GM10248 (cell line): ENCODE measurements around the gene ATP5MC2.

ENCODE experiments used
- CTCF ChIA-PET: fragments of 300-600 bp; sonication (Branson Sonifier 250); formaldehyde crosslinking; extraction: SDS; loops from one replicate; lab custom pipeline; 2021; ENCODE audit warnings: antibody characterized with exemption; lab: Yijun Ruan, JAX
- POLR2A ChIA-PET: fragments of 350-650 bp; sonication (Branson Sonifier 250); formaldehyde crosslinking; extraction: SDS; loops from one replicate; lab custom pipeline; 2020; ENCODE audit warnings: antibody characterized with exemption; lab: Yijun Ruan, JAX
- DNase-seq: peaks from one replicate; pipeline ENCODE4 v3.0.0; 2012; ENCODE audit errors: extremely low spot score
- CTCF ChIP-seq: IDR thresholded peaks from 2 replicates; pipeline ENCODE4 v1.5.1; 2012; ENCODE audit warnings: mild to moderate bottlenecking, low read depth; ENCODE audit errors: extremely low read depth, missing control alignments, control extremely low read depth

ATP5MC2 gene

GRCh38 chr12:53660041-53660440, 15.8 kb downstream of the ATP5MC2 start:
- TF ChIP-seq CTCF = no peak
- POLR2A ChIA-PET = no interaction called here
- DNase-seq = no peak
- CTCF ChIA-PET = interaction anchor here (1.3 to 1.7 kb wide), 4 partner anchors 9 to 339 kb away, joined by 3 to 10 read pairs (median 4); partner anchors contain the start of genes AAAS and ATP5MC2

- ChIA-PET POLR2A (interaction anchor here (0.6 kb wide), 1 partner anchor 20 kb away, joined by 3 read pairs; no protein-coding TSS in a partner anchor), CTCF (interaction anchor here (0.9 to 1.7 kb wide), 5 partner anchors 10 to 116 kb away, joined by 3 to 10 read pairs (median 4); partner anchors contain the start of gene ATP5MC2)
- no peak for TF ChIP-seq CTCF
- DNase-seq = no peak
Measured at GRCh38 chr12:53659571-53659981, 16.3 kb downstream of the ATP5MC2 start.

- POLR2A ChIA-PET = interaction anchor here (0.6 kb wide), 3 partner anchors 20 to 223 kb away, joined by 3 to 6 read pairs (median 3); no protein-coding TSS in a partner anchor
- TF ChIP-seq CTCF = no peak
- no peak for DNase-seq
- CTCF ChIA-PET = interaction anchor here (0.9 to 1.7 kb wide), 4 partner anchors 10 to 116 kb away, joined by 3 to 5 read pairs (median 4); no protein-coding TSS in a partner anchor
Measured at GRCh38 chr12:53659011-53659551, 16.8 kb downstream of the ATP5MC2 start.

- ChIA-PET POLR2A (interaction anchor here (0.6 to 0.7 kb wide), 2 partner anchors 193 to 336 kb away, joined by 3 to 5 read pairs; no protein-coding TSS in a partner anchor), CTCF (interaction anchor here (1.2 to 2.1 kb wide), 4 partner anchors 19 to 113 kb away, joined by 3 to 7 read pairs (median 5); partner anchors contain the start of gene ATP5MC2)
- TF ChIP-seq CTCF = no peak
- no peak for DNase-seq
Measured at GRCh38 chr12:53657041-53657440, 18.8 kb downstream of the ATP5MC2 start.

- CTCF ChIA-PET = no interaction called here
- no peak for DNase-seq
- TF ChIP-seq CTCF = no peak
- POLR2A ChIA-PET = no interaction called here
Measured at GRCh38 chr12:53653595-53653994, 22.3 kb downstream of the ATP5MC2 start.

- no peak for DNase-seq
- no peak for TF ChIP-seq CTCF
- ChIA-PET POLR2A (no interaction called here), CTCF (interaction anchor here (1.2 to 2.4 kb wide), 3 partner anchors 23 to 109 kb away, joined by 3 to 7 read pairs (median 5); partner anchors contain the start of gene ATP5MC2)
Measured at GRCh38 chr12:53652366-53652765, 23.5 kb downstream of the ATP5MC2 start.
